GM18951 (cell line): ENCODE data around the gene NDC1.

Experiments
- POLR2A ChIP-seq: IDR thresholded peaks from 4 replicates; pipeline ENCODE4 v1.6.1; 2011; ENCODE audit warnings: mild to moderate bottlenecking; ENCODE audit not compliant: insufficient read length, insufficient read depth; ENCODE audit errors: extremely low read depth
- in situ Hi-C: fragments of 300-500 bp; cut with MboI; formaldehyde crosslinking; loops from one replicate; pipeline ENCODE4 v1.12.0; 2022; ENCODE audit warnings: low sequenced_read_pairs, mixed read lengths, inconsistent platforms; ENCODE audit not compliant: unreplicated experiment

Gene NDC1

GRCh38 chr1:53810007-53810406 is 28.1 kb downstream of the NDC1 start:
- in situ Hi-C loops = no loop called here
- no peak for TF ChIP-seq POLR2A

GRCh38 chr1:53807916-53808315 is 30.2 kb downstream of the NDC1 start:
- in situ Hi-C loops = no loop called here
- no peak for TF ChIP-seq POLR2A

GRCh38 chr1:53804791-53805505 is 33.1 kb downstream of the NDC1 start:
- in situ Hi-C loops = no loop called here
- TF ChIP-seq POLR2A = no peak

GRCh38 chr1:53804181-53804580 is 33.9 kb downstream of the NDC1 start:
- in situ Hi-C loops = no loop called here

GRCh38 chr1:53800621-53801020 is 37.5 kb downstream of the NDC1 start:
- in situ Hi-C loops = no loop called here
- no peak for TF ChIP-seq POLR2A

More at GRCh38 chr1:53804181-53804580, 33.9 kb downstream of the NDC1 start:
- no peak for TF ChIP-seq POLR2A

- no peak for TF ChIP-seq POLR2A
- in situ Hi-C loops = no loop called here
These were observed 39.0 kb downstream of the NDC1 start for GRCh38 chr1:53799141-53799540.

- in situ Hi-C loops = no loop called here
- TF ChIP-seq POLR2A = no peak
These were observed 45.3 kb downstream of the NDC1 start for GRCh38 chr1:53792806-53793205.

- in situ Hi-C loops = no loop called here
- TF ChIP-seq POLR2A = no peak
These were observed 50.4 kb downstream of the NDC1 start for GRCh38 chr1:53787655-53788054.

- TF ChIP-seq POLR2A = no peak
- in situ Hi-C loops = no loop called here
These were observed 55.0 kb downstream of the NDC1 start for GRCh38 chr1:53783056-53783455.

- in situ Hi-C loops = no loop called here
- no peak for TF ChIP-seq POLR2A
These were observed 56.4 kb downstream of the NDC1 start for GRCh38 chr1:53781654-53782053.

GRCh38 chr1:53777272-53777671 is 60.8 kb downstream of the NDC1 start:
- no peak for TF ChIP-seq POLR2A
- in situ Hi-C loops = no loop called here

GRCh38 chr1:53771648-53772047 is 66.4 kb downstream of the NDC1 start:
- in situ Hi-C loops = no loop called here

GRCh38 chr1:53769780-53770179 is 68.3 kb downstream of the NDC1 start:
- in situ Hi-C loops = no loop called here
- TF ChIP-seq POLR2A = no peak

More at GRCh38 chr1:53771648-53772047, 66.4 kb downstream of the NDC1 start:
- no peak for TF ChIP-seq POLR2A

- TF ChIP-seq POLR2A = no peak
- in situ Hi-C loops = no loop called here
These were observed 68.9 kb downstream of the NDC1 start for GRCh38 chr1:53769184-53769583.

- in situ Hi-C loops = no loop called here
- no peak for TF ChIP-seq POLR2A
These were observed 71.2 kb downstream of the NDC1 start for GRCh38 chr1:53766831-53767405.

GRCh38 chr1:53766194-53766742 is 71.8 kb downstream of the NDC1 start:
- in situ Hi-C loops = no loop called here
- TF ChIP-seq POLR2A = no peak
